RKO (cell line): ENCODE data around the gene RAB11B.
"Not testable (repeated sequence)": the region's sequence is repeated elsewhere in the genome, so short reads cannot be mapped to it uniquely, and the experiment has no call there.

ENCODE experiments used
- DNase-seq: peaks from one replicate; pipeline ENCODE4 v3.0.0-alpha.2; 2016; ENCODE audit warnings: low spot score

Gene RAB11B

DNA sequence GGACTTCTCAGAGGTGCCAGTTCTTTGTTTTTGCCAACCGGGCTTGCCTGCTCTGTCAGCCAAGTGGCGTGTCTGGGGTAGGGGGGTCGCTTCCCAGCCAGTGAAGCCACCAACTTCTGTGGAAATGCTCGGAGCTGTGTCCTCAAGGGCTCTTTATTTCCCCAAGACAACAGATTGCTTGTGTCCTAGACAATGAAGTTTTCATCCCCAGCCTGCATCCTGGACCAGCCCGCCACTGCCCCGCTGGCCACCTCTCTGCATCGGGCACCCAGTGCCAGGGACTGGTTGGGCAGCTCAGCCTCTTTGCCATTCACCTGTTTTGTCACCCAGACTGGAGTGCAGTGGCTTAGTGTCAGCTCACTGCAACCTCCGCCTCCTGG, 3.7 kb downstream of the RAB11B start:
- no peak for DNase-seq

DNA sequence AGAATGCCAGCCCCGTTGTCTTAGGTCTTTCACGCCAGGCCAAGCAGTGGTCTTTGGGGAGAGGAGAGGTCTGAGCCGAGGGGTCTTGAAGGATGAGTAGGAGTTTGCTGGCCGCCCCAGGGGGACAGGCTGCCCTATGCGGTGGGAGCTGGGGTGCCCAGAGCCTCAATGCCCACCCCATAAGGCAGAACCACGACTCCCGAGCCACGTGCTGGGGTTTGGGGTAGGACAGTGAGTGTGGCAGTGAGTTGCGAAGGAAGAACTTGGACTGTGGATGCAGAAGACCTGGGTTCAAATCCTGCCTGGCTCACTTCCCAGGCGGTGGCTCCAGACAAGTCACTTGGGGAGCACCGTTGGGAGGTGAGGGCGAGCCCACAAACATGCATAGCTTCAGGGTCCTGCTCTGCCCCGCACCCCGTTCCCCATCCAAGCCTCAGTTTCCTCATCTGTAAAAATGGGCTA, 5.5 kb downstream of the RAB11B start:
- DNase-seq, result no peak

DNA sequence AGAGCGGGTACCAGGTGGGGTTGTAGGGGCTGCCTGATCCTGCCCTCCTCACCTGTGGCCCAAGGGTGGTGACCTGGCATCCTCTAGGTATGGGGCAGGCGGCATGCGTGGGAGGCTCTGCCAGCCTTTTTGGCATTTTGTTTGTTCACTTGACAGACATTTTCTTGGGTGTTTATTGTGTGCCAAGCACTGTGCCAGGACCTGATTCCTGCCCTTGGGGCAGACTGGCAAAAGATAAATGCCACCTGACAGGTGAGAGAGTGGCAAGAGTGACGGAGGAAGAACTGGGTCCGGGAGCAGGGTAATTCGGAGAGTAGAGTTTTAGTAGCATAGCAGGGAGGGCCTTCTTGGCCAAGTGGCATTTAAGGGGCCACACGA, 6.0 kb downstream of the RAB11B start:
- no peak for DNase-seq

DNA sequence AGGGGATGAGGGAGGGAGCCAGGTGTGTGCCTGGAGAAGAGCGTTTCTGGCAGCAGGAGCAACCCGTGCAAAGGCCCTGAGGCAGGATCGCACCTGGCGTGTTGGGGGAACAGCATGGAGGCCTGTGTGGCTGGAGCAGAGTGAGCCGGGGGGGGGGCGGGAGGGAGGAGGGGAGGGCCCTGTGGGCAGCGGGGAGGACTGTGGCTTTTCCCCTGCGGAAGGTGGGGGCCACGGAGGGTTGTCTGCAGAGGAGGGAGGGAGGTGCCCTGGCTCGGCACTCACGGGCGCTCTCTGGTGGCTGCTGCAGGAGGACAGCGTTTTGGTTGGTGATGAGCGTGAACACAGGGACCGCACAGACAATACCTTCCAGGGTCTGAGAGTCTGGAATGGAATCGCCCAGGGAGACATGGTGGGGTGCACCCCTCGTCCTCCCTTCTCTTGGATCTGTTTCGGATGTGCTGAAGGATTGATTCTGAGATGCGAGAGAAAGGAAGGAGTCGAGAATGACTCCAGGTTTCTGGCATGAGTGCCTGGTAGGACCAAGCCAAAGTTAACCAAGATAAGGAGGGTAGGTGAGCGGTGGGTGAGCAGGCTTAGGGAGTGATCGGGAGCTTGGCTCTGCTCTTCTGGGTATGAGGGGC, 6.5 kb downstream of the RAB11B start:
- no peak for DNase-seq

DNA sequence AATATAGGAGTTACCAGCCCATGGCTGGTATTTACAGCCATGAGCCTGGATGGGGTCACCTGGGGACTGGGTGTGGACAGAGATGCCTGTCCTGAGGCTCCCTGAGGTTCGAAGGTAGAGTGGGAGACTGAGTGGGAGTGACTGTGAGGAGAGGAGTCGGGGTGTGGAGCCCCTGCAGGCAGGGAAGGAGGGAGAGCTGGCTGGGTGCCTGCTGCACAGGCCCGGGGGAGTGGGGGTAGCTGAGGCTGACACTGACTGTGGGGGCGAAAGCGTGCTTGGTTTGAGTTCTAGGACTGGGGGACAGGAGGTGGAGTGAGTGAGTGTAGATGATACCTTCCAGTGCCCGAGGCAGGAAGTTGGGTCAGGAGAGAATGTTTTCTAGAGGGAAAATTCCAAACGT, 7.1 kb downstream of the RAB11B start:
- DNase-seq, result no peak

DNA sequence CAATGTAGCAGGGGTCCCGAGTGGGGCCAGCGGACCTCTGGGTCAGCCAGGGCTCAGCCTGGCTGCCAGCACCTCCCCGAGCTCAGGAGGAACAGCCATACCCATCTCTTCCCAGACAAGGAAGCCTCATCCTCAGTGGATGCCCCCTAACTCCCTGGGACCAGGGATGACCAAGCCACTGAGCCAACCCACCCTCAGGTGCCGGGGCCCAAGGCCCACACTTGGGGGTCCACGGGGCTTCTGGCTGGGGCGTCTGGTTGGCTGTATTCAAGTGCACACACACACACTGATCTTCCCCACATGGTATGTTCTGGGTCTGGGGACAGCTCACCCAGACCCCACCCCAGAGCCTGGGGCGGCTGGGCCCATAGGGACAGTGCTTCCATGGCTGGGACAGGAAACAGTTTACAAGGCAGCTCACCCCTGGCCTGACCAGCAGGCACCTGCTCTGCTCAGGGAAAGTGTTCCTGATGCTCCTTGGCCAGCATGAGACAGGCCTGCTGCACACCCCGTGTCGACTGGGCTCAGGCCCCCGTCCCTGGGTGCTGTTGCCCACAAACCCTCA, 7.7 kb downstream of the RAB11B start:
- no peak for DNase-seq

DNA sequence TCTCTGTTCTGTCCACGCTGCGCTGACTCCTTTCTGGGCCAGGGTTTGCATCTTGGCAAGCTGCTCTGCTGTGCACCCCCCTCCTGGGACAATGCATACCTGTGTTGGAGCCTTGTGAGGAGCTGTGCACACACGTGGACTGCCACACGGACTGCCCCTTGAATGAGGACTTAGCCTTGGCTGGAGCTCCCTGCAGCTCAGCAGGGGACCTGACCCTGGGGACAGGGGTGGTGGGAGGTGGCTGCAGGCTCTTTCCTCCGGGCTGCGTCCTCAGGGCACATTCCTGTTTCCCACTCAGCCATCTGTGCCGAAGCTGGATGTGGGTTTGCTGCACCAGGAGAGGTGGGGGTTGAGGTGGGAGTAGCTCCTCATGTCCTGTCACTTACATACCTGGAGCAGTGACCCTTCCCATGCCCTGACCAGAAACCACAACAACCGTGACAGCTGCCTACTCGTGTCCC, 8.2 kb downstream of the RAB11B start:
- DNase-seq, result no peak

DNA sequence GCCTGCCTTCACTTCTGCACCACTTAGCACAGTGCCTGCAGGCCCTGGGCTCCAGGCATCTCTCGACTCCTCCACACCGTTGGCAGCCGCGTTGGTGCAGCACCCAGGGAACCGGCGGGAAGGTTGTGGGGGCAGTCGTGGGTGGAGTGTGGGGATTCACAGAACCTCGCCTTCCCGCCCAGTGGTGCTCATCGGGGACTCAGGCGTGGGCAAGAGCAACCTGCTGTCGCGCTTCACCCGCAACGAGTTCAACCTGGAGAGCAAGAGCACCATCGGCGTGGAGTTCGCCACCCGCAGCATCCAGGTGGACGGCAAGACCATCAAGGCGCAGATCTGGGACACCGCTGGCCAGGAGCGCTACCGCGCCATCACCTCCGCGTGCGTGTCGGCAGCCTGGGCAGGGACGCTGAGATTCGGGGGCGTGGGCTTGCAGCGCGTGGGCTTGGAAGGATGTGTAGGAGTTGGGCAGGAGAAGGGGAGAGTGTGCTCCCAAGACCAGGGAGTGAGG, 9.6 kb downstream of the RAB11B start:
- DNase-seq, result no peak

DNA sequence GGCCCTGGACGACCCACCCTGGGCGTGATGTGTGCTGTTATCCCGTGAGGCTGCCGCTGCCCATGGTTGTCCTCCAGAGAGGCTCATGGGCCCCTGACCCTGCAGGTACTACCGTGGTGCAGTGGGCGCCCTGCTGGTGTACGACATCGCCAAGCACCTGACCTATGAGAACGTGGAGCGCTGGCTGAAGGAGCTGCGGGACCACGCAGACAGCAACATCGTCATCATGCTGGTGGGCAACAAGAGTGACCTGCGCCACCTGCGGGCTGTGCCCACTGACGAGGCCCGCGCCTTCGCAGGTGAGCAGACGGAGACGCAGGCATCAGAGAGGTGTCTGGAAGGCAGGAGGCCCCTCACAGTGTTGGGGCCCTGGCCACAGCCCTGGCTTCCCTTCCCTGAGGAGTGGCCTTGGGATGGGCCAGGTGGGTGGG, 11.8 kb downstream of the RAB11B start:
- DNase-seq, result no peak

DNA sequence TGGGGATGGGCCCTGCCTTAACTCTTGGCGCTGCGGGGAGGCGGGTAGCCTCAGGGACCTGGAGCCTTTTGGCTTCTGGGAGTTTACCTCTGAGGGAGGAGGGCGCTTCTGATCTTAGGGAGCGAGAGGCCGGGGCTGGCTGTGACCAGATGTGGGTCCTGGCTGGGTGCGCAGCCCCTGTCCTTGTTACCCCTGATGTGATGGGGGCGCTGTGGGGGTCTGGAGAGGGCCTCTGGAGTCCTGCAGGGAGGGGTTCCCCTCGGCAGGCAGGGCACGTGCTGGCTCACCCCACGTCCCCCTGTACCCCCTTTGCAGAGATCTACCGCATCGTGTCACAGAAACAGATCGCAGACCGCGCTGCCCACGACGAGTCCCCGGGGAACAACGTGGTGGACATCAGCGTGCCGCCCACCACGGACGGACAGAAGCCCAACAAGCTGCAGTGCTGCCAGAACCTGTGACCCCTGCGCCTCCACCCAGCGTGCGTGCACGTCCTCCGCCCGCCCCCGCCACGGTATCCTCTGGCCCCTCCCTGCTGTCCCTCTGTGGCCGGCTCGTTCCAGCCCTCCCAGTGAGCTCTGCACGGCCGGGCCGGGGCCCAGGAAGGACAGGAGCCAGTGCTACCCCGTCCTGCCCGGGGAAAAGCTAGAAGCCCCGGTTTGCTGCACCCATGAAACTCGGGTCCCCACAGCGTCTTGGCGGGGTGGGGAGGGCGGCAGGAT, 13.1 kb downstream of the RAB11B start:
- DNase-seq, result no peak

DNA sequence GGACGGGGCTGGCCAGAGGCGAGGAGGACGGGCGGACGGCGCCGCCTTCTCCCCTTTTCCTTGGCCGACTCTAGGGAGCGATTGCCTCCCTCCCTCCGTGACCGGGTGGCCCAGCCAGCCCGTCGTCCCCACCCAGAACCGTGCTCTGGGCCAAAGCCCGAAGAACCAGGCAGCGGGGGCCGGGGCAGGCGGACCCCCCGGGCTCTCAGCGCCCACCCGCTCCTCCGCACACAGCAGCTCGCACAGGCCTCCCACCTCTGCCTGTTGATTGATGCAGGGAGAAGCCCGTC, 13.6 kb downstream of the RAB11B start:
- no peak for DNase-seq

DNA sequence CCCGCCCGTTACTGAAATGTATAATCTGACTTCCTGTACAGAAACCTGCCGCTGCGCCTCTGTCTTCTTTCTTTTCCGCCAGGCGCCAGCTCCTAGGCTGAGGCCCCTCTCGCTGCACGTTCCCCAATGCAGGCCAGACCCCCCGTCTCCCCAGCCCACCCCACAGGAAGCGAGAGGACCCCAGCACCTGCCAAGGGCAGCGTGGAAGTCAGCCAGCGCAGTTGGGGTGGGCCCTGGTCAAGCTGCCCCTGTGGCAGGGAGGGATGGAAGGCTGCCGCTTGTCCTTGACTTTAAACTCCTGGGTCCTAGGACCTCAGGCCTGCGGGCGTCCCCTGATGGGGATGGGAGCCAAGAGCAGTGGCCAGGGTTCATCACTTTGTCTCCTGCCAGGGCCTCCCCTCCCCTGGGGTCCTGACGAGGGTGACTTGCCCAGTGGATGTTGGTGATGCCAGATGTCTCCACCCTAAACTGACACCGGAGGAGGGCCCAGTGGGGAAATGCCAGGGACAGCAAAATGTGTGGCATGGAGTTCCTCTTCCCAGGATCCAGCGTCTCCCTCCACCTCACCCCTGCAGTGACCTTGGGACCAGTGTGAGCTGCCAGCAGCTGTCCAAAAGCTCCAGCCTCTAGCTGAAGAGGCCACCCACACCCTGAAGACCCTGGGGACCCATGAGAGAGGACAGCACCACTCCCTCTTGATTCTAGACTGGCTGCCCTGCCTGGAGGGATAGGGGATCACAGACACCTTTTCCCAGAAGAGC, 14.4 kb downstream of the RAB11B start:
- no peak for DNase-seq

DNA sequence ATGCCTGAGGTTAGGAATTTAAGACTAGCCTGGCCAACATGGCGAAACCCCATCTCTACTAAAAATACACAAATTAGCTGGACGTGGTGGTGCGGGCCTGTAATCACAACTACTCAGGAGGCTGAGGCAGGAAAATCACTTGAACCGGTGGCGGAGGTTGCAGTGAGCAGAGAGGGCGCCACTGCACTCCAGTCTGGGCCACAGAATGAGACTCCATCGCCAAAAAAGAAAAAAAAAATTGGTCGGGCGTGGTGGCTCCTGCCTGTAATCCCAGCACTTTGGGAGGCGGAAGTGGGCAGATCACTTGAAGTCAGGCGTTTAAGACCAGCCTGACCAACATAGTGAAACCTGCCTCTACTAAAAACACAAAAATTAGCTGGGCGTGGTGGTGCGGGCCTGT, 20.6 kb downstream of the RAB11B start:
- not testable (repeated sequence) for DNase-seq

DNA sequence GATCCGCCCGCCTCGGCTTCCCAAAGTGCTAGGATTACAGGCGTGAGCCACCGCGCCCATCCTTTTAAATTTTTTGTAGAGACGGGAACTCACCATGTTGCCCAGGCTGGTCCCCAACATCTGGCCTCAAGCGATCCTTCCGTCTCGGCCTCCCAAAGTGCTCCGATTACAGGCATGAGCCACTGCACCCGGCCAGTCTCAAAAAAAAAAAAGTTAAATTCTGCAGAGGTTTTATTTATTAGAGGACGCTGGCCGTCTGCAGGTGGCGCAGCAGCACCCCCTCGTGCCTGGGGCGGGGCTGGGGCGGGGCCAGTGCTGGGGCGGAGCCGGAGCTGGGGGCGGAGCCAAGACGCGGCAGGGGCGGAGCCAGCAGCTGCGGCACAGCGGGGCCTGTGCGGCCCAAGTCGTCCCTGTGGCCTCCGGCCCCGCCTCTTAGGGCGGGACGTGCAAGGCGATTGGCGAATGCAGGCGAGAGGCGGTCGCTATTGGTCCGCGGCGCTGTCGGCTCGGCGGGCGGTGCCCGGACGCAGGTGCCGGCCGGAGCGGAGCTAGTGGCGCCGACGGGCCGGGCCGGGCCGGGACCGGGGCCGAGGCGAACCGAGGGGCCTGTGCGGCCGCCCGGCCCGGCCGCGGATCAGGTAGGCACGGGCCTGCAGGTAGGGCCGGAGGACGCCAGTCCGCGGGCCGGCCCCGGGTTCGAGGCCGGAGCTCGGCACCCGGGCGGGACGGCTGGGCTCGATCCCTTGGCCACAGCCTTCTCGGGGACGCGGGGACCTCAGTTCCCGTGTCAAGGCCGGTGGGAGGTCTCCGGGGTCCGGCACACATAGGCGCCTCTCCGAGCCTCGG, 22.8 kb downstream of the RAB11B start, which contains the start of gene MARCHF2:
Gene MARCHF2 (plus strand): TSS at position 523 of the 846 bp plus-strand sequence. CDS start 8,536 bp downstream, outside the sequence.
- DNase-seq, result peak; percentile 96

DNA sequence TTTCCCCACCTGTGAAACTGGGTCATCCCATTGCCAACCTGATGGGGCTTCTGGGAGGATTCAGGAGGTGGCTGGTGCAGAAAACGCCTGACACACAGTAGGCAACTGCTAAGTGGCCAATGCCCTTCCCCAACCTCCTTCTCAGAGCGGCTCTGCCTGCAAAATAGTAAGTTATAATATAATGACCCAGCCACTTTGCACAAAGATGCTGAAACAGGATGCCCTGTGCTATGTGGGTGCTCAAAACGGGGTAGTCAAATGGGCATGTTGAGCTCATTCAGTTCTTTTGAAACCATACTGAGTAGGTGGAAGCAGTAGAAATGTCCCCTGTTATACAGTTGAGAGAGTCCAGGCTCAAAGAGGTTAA, 23.5 kb downstream of the RAB11B start:
- no peak for DNase-seq

DNA sequence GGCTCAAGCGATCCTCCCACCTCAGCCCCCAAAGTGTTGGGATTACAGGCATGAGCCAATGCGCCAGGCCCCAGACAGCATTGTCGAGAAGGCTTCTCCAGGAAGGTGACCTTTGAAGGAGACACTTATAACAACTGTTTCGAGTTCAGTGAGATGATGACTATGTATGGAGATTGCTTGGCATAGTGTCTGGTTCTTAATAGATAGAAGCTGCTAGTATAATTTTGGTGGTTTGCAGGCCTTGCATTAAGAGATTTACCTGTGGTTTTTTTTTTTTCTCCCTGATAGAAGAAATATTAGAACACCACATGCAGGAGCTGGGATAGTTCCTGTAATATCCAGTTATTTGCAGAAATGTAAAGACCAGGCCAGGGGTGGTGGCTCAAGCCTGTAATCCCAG, 26.6 kb downstream of the RAB11B start:
- no peak for DNase-seq

DNA sequence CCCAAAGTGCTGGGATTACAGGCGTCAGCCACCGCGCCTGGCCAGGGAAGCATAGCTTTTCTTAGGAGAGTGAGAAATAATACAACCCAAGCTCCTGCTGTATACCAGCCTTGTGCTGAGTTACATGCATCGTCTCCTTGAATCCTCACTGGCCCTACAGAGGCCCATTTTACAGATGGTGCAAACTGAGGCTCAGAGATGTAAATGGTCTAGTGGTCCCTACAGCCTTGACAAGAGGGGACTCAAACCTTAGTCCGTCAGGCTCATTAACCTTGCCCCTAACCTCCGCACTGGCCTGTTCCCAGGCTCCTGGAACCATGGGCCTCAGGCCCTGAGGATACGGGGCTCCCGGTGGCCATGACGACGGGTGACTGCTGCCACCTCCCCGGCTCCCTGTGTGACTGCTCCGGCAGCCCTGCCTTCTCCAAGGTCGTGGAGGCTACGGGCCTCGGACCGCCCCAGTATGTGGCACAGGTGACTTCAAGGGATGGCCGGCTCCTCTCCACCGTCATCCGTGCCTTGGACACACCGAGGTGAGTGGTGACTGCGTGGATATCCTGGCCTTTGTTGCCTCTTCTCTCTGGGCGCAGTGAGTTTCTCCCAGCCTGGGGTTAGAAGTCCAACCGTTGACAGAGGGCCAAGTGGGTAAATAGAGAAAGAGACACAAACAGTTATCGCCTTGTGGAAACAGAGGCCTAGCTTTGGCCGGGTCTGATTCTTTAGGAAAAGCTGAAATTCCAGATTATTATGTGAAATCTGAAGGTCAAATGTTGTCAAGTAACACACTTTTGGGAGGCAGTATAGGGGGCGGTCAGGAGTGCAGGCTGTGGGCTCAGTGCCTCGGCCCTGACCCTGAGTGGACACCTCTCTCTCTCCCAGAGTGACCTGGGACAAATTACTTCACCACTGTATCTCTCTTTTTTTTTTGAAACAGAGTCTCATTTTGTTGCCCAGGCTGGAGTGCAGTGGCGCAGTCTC, 31.6 kb downstream of the RAB11B start:
- no peak for DNase-seq

DNA sequence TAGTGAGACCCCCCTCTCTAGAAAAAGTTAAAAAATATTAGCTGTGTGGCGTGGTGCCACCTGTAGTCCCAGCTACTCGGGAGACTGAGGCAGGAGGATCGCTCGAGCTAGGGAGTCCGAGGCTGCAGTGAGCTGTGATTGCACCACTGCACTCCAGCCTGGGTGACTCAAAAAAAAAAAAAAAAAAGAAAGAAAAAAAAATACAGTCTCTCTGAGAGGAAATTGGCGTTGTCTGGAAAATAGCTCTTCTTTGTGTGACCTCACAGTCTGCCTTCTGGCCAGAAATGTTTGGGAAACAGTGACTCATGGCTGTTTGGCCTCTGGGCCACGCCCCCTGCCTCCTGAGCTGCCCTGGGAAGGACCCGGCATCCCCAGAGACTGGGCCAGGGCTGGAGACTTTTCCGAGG, 33.7 kb downstream of the RAB11B start:
- DNase-seq, result peak; percentile 95

DNA sequence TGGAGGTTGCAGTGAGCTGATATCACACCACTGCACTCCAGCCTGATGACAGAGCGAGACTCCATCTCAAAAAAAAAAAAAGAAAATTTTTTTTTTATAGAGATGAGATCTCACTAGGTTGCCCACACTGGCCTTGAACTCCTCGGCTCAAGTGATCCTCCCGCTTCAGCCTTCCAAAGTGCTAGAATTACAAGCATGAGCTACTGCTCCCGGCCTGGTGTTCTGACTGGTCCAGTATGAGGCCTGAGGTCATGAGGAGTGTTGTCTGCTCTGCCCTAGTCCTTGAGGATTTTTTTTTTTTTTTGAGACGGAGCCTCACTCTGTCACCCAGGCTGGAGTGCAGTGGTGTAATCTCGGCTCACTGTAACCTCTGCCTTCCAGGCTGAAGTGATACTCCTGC, 35.2 kb downstream of the RAB11B start:
- DNase-seq, result not testable (repeated sequence)

DNA sequence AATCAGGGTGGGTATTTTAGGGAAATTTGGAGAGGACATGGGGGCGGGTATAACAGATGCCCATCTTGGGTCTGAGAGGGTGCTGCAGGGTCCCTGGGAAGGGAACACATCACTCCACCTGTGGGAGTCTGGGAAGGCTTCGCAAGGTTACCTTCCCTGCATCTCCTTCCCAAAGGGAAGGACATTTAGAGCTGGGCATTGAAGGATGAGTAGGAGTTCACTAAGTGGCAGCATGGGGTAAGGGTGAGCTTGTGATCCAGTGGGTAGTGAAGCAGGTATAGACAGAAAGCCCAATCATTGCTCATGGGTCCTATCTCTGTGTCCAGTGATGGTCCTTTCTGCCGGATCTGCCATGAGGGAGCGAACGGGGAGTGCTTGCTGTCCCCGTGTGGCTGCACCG, 36.1 kb downstream of the RAB11B start:
- DNase-seq, result no peak
